GM12874 (cell line): Measurements from ENCODE around the gene IL26.

Experiments
- TF ChIP-seq, protein P1 (sequence below): IDR thresholded peaks from 2 replicates; pipeline ENCODE4 v1.5.1; 2011; ENCODE audit warnings: low read depth, mild to moderate bottlenecking, control low read depth, low read length, moderate library complexity; ENCODE audit not compliant: insufficient read depth

The IL26 gene

GRCh38 chr12:68240079-68240478, 14.5 kb upstream of the IL26 start:
- TF ChIP-seq, protein P1, sequence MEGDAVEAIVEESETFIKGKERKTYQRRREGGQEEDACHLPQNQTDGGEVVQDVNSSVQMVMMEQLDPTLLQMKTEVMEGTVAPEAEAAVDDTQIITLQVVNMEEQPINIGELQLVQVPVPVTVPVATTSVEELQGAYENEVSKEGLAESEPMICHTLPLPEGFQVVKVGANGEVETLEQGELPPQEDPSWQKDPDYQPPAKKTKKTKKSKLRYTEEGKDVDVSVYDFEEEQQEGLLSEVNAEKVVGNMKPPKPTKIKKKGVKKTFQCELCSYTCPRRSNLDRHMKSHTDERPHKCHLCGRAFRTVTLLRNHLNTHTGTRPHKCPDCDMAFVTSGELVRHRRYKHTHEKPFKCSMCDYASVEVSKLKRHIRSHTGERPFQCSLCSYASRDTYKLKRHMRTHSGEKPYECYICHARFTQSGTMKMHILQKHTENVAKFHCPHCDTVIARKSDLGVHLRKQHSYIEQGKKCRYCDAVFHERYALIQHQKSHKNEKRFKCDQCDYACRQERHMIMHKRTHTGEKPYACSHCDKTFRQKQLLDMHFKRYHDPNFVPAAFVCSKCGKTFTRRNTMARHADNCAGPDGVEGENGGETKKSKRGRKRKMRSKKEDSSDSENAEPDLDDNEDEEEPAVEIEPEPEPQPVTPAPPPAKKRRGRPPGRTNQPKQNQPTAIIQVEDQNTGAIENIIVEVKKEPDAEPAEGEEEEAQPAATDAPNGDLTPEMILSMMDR = no peak

DNA sequence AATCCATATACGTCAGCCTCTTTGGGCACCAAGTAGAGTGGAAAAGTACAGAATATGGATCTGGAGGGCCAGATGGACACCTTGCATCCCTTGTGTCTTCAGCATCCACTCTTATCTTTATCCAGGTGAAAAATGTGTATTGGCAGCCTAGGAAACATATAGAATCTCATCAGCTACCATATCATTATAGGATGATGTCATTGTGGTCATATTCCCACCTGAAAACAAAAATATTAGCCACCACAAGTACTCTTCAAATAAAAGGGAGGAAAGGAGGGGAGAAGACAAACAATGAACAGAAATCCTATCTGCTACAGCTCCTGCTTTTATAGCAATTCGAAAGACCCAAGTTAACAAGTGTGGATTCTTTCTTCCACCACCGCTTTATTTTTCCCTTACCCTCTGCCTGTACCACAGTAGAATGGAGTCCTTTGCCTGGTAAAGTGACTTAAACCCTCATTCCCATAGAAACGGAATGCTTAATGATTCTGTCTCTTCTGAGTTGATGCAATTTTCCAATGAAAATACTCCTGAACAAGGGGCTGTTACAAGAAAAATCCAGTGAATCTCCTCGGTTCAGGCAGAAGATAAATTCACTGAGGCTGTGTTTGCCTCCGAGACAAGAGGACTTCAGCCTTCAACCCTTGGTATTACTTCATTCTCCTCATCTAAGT, 13.8 kb upstream of the IL26 start:
- TF ChIP-seq, protein P1 = no peak

DNA sequence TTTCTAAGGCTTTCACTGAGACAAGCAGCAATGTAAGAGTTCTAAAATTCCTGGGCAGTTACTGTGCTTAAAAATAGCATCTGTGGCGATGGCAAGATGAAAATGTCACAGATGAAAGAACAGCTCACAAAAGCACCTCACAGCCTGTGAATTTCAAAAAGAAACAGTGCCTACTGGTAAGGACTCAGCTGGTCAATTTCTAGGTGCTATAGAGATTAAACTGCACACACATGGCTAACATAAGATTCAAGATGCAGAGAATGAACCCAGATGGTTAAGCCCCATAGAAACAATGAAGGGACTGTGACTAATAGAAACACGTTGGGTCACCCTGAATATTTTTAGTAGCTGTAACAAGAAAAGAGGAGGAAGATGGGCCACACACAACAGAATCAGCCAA, 12.0 kb upstream of the IL26 start:
- TF ChIP-seq, protein P1 = no peak

DNA sequence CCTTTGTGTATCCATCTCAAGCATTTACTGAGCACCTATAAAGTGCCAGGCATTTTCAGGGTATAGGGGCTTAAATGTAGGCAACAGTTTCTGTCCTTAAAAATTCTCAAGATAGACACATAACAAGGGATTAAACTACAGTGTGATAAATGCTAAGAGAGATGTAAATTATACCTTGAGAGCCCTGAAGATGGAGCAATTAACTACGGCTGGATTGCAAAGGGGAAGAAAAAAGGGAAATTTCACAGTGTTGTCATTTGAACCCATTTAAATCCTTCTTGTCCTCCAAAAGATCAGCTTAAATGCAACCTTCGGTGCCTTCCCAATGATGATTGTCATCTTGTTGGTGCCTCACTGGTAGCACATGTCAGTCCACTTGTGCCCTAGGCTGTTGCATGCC, 11.5 kb upstream of the IL26 start:
- TF ChIP-seq, protein P1 = no peak

- TF ChIP-seq, protein P1 = no peak
Observed at GRCh38 chr12:68236421-68237059, 10.9 kb upstream of the IL26 start.

- TF ChIP-seq, protein P1 = no peak
Observed at GRCh38 chr12:68235576-68235975, 10.0 kb upstream of the IL26 start.

DNA sequence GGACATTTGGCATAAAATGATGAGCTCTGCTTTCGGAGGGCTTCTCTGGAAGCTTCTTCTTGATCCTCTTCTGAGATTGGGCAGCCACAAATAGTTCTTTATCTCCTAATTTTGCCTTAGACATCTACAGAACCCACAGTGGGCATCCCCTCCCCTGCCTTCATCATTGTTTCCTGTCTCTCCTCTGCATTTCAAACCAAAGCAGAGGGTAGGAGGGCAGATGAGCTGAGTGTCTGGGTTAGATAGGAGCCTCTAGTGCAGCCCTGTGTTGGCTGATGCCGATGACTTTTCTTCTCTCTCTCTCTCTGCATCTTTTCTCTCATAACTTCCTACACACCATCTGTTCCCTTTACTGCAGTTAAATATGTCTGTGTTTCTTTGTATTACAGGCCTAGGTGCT, 8.5 kb upstream of the IL26 start:
- TF ChIP-seq, protein P1 = no peak
